Nephron (organoid): Measurements from ENCODE around the gene NTF3.

ENCODE experiments used
- H3K27ac Mint-ChIP-seq, 3 experiments: 2 replicates each; pipeline ENCODE4 v1.8.0; 2020; ENCODE audit warnings: mixed read lengths in 3 of 3, mild to moderate bottlenecking in 2 of 3, moderate library complexity in 1 of 3
- H3K27me3 Mint-ChIP-seq: 2 replicates; pipeline ENCODE4 v1.8.0; 2021; ENCODE audit warnings: low read depth, mild to moderate bottlenecking, moderate library complexity, mixed read lengths
- H3K36me3 Mint-ChIP-seq: 2 replicates; pipeline ENCODE4 v1.8.0; 2020; ENCODE audit warnings: low read depth, mixed read lengths
- H3K4me1 Mint-ChIP-seq: 2 replicates; pipeline ENCODE4 v1.8.0; 2020; ENCODE audit warnings: mixed read lengths
- H3K4me3 Mint-ChIP-seq, 3 experiments: 2 replicates each; pipeline ENCODE4 v1.8.0; 2020; ENCODE audit warnings: mild to moderate bottlenecking in 3 of 3, mixed read lengths in 3 of 3, moderate library complexity in 2 of 3
- H3K9me3 Mint-ChIP-seq: 2 replicates; pipeline ENCODE4 v1.8.0; 2020; ENCODE audit warnings: mixed read lengths
- CTCF ChIP-seq, 3 experiments: fragments of 200-600 bp; sonication (generic); IDR thresholded peaks; one replicate each; pipeline ENCODE4 v1.5.0; 2021; ENCODE audit warnings: antibody characterized with exemption in 3 of 3; ENCODE audit not compliant: unreplicated experiment in 3 of 3

Gene NTF3

GRCh38 chr12:5461966-5462365, 30.1 kb downstream of the NTF3 start:
- no peaks in the 10 kb centered on the region for H3K9me3 Mint-ChIP-seq
- H3K27ac Mint-ChIP-seq: no peak overlapping the region
- H3K27me3 Mint-ChIP-seq: peaks cover 3% of the 10 kb centered on the region
- H3K36me3 Mint-ChIP-seq: no peaks in the 10 kb centered on the region
- H3K4me3 Mint-ChIP-seq: no peak overlapping the region
- H3K4me1 Mint-ChIP-seq: peaks cover 25% of the 10 kb centered on the region
- no peak for TF ChIP-seq CTCF (IDR thresholded peaks at IDR 0.05; ENCODE audit: unreplicated experiment in 3 of 3)

- H3K4me1 Mint-ChIP-seq: peaks cover 16% of the 10 kb centered on the region
- TF ChIP-seq CTCF (IDR thresholded peaks at IDR 0.05; ENCODE audit: unreplicated experiment in 3 of 3): no peak
- H3K4me3 Mint-ChIP-seq: no peak overlapping the region
- peaks cover 3% of the 10 kb centered on the region for H3K27me3 Mint-ChIP-seq
- no peaks in the 10 kb centered on the region for H3K9me3 Mint-ChIP-seq
- H3K27ac Mint-ChIP-seq: no peak overlapping the region
- no peaks in the 10 kb centered on the region for H3K36me3 Mint-ChIP-seq
Measured at GRCh38 chr12:5464096-5464495, 32.2 kb downstream of the NTF3 start.

- H3K9me3 Mint-ChIP-seq: no peaks in the 10 kb centered on the region
- H3K27me3 Mint-ChIP-seq: peaks cover 4% of the 10 kb centered on the region
- H3K4me3 Mint-ChIP-seq: no peak overlapping the region
- H3K27ac Mint-ChIP-seq: no peak overlapping the region
- no peaks in the 10 kb centered on the region for H3K36me3 Mint-ChIP-seq
- H3K4me1 Mint-ChIP-seq: peaks cover 19% of the 10 kb centered on the region
- TF ChIP-seq CTCF (IDR thresholded peaks at IDR 0.05; ENCODE audit: unreplicated experiment in 3 of 3): no peak
Measured at GRCh38 chr12:5465384-5465783, 33.5 kb downstream of the NTF3 start.

GRCh38 chr12:5466521-5466960, 34.6 kb downstream of the NTF3 start:
- H3K9me3 Mint-ChIP-seq: no peaks in the 10 kb centered on the region
- peaks cover 27% of the 10 kb centered on the region for H3K4me1 Mint-ChIP-seq
- H3K27ac Mint-ChIP-seq: no peak overlapping the region
- H3K36me3 Mint-ChIP-seq: no peaks in the 10 kb centered on the region
- no peak for TF ChIP-seq CTCF (IDR thresholded peaks at IDR 0.05; ENCODE audit: unreplicated experiment in 3 of 3)
- peaks cover 3% of the 10 kb centered on the region for H3K27me3 Mint-ChIP-seq
- no peak overlapping the region for H3K4me3 Mint-ChIP-seq

GRCh38 chr12:5467931-5468330, 36.0 kb downstream of the NTF3 start:
- Mint-ChIP-seq H3K9me3 (no peaks in the 10 kb centered on the region), H3K4me3 (no peak overlapping the region), H3K27me3 (peaks cover 3% of the 10 kb centered on the region), H3K4me1 (peaks cover 29% of the 10 kb centered on the region), H3K27ac (no peak overlapping the region), H3K36me3 (no peaks in the 10 kb centered on the region)
- no peak for TF ChIP-seq CTCF (IDR thresholded peaks at IDR 0.05; ENCODE audit: unreplicated experiment in 3 of 3)

GRCh38 chr12:5470221-5470620, 38.3 kb downstream of the NTF3 start:
- H3K9me3 Mint-ChIP-seq: no peaks in the 10 kb centered on the region
- TF ChIP-seq CTCF (IDR thresholded peaks at IDR 0.05; ENCODE audit: unreplicated experiment in 3 of 3): no peak
- no peaks in the 10 kb centered on the region for H3K36me3 Mint-ChIP-seq
- peaks cover 3% of the 10 kb centered on the region for H3K27me3 Mint-ChIP-seq
- H3K4me1 Mint-ChIP-seq: peaks cover 39% of the 10 kb centered on the region
- H3K27ac Mint-ChIP-seq: peak overlapping the region; percentile 21 to 42 (median 34)
- no peak overlapping the region for H3K4me3 Mint-ChIP-seq
